Measurements from ENCODE around the gene SLC17A2.
A peak's percentile ranks its signal among the peaks of the same experiment; 100 is the strongest.

The SLC17A2 gene

DNA sequence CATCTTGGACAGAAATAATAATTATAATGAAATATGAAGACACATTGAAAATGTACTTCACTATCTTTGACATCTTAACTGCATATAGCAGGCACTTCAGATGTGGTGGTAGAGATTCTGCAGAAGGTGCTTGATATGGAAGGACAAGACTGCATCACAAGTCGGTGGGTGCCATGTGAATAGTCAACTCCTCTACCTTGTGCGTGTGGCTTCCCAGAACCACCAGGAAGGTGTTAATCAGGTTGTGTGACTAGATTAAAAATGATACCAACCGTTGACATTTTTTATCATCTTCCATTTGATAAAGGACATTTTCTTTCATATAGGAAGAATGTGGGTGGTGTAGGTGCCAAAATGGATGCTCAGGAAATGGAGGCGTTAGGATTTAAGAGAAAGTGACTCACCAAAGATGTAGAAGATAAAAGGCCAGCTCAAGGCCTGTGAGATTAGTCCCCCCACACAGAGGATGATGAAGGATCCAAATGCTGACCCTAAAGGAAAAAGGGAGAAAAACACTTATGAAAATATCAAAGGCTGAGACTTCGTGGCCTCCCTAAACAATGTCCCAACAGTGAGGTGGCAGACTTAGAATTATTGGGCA is 12.3 kb downstream of the SLC17A2 start:
- peak; percentile 61 for DNase-seq

DNA sequence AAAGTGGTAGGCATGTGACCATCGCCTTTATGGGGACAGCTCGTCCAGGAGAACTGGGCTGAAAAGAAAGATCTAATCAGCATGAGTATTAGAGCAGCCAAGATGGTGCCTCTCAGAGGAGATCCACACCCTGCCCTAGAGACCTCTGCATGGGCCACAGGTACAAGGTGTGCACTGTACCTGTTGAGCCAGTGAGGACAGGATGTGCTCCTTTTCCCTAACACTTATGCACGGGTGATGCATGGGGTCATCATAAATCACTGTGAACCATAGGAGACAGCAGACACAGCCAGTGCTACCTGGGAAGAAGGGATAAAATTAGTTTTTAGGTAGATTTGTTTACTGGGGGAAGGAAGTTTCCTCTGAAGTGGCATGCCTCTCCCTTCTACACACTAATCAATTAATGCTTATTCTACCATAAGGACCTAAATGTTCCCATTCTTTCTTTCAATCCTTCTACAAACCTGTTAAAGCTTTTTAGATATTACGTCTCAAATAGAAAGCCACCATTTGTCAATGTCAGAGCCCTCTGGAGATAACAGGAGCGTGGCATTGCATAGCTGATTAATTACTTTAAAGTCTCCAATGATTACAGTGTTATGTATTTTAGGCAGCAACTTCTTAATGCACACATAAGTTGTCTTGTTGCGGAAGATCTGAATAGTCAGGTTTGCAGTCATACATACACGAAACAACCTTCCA is 13.6 kb downstream of the SLC17A2 start:
- no peak for DNase-seq

DNA sequence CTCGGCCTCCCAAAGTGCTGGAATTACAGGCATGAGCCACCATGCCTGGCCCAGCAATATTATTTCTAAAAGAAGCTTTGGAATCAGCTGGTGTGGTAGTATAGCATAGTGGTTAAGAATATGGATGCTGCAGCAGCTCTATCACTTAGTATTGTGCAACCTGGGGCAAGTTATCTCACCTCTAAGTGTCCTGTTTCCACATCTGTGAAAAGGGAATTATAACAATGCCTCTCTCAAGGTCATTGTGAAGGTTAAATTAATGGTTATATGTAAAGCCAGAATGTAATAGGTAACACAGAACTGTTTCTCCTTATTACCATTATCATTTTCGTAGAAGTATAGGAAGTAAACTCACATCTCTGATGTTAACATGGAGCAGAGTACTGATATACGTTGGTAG is 14.2 kb downstream of the SLC17A2 start:
- no peak for DNase-seq

DNA sequence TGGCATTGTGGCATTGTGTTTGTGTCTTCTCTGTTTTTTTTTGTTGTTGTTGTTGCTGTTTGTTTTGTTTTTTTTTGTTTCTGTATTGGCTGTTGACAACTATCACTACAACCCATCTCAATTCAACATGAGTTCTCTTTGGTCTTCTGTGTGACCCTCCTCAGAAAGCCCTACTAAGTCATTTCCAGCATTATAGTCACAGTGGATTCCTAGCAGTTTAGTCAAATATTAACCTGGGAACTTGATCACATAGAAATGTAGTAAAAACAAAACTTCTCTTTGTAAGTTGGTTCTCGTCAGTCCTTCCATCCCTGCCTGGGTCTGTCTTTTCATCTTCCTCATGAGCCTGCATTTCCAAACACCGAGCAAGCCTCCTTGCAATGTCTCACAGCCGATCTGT is 16.8 kb downstream of the SLC17A2 start:
- DNase-seq, result peak; percentile 40

DNA sequence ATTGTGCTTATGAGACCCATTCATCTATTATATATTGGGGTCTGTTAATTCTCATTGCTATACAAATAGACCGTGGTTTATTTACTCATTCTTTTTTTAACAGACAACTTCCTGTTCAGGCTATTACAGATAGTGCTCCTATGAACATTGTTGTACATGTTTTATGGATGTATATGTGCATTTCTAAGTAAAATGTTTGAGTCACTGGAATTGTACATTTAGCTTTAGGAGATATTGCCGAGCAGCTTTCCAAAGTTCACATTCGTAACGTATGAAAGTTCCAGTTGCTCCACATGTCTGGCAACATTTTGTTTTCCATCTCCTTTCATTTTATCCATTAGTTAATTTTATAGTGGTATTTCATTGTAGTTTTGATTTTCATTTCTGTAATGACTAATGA is 19.1 kb downstream of the SLC17A2 start:
- no peak for DNase-seq

DNA sequence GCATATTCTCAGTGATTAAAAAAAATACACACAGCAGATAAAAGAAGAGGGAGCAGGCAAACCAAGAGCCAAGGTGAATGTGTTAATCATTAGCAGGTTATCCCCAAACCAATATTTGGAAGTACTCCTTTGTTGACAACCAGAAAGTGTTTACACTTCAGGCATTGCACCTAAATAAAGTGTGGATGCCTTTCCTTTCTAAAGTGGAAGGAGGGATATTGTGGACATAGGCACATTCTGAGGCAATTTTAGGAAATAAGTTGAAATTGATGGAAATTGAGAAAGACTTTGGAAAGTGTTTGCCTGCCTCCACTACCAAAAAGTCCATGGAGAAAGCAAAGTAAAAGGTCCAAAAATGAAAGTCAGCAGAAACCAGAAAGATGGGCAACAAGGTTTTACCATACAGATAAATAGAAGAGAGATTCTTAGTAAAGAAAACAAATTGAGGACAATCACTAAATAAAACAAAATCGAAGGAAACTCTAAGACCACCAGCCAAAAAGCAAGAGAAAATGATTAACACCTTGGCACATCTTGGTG is 22.9 kb downstream of the SLC17A2 start:
- DNase-seq, result no peak

DNA sequence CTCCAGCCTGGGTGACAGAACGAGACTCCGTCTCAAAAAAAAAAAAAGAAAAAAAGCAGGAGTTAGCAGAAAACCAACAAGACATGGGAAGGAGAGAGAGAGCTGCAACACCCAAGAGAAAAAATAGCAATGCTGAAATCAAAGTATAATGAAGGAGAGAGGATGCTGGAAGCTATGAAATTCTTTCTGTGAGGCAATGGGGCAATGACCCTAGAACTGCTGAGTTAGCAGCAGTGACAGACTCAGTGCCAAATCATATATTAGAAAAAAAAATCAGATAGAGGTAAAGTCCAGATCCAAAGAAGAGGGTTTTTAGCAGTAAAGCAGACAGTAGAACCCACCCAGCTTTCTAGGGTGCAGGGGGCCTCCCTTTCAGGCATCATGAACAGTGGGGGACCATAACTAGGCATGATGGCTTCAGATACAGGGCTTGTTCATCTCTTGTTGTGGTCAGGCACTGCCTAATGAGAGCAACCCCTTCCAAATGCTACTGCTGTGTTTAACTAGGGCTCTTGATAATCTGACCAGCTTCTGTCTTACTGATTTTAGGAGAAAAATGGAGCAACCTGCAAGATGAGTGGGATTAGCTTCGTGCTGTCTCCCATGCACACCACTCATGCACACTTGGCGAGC is 26.9 kb downstream of the SLC17A2 start:
- DNase-seq, result no peak

DNA sequence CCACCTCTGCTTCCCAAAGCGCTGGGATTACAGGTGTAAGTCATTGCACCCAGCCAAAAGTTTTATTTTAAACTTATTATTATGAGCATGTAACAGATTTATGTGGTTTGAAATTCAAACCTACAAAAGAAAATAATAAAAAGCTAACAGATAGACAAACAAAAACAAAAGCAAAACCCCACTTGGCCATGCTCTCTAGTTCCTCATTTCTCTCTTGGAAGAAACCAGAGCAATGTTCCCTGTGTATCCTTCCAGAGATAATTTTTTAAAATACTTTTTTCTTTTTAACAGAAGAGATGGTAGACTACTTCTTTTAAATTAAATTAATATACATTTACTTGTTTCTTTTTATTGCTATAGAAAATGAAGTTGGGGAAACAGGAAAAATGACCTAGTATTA is 28.4 kb downstream of the SLC17A2 start:
- DNase-seq, result no peak

DNA sequence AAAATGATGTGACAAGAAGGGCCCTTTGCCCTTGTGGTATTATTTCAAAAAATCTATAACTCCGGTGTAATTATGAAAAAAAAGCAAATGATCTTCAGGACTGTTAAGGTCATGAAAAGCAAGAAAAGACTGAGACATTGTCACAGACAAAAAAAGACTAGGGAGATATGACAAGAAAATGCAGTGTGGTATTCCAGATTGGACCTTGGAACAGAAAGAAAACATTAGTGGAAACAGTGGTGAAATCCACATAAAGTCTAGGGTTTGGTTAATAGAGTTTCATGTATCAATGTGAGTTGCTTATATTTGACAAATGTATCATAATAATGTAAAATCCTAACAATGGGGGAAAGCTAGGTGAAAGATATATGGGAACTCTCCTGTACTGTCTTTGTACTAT is 29.6 kb downstream of the SLC17A2 start:
- DNase-seq, result no peak

DNA sequence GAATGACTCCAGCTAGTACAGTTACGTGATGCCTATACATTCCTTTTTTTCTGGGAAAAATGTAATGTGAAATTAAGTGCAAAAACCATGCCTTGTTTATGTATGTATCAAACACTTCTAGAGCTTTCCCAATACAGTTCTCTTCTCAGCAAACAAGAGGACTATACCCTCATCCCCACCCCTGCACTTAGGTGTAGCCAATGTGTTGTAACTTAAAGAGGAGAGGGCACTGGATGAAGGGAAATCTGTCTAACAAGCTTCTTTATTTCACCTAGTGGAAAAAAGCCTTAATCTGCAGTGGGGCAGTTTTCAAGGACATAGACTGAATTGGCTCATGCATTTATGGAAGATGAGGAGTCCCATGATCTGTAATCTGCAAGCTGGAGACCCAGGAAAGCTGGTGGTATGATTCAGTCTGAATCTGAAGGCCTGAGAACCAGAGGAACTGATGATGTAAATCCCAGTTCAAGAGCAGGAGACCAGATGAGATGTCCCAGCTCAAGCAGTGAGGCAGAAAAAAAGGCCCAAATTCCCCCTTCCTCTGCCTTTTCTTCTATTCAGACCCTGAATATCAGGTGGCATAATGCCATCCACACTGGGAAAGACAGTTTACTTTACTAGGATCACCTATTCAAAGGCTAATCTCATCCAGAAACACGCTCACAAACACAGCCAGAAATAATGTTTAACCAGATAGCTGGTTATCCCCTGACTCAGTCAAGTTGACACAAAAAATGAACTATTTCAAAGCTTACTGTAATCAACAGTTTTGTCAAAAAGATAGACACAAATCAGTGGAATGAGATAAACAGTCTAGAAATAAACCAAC is 30.7 kb downstream of the SLC17A2 start:
- no peak for DNase-seq

DNA sequence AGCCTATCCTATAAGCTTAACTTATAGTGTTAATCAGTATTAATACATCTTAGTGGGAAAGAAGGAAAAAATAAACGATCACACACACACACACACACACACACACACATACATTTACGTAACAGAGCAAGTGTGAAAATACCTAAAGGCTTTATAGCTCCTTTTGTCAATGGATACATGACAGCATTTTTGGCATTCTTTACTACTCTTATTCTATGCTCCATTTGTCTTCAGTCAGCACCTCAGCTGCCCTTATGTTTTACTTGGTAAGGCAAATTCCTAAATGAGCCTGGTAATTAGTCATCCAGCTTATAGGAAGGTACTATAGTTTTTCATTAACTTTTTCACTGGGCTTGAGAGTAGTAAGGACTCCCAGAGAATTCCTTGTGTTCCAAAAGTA is 31.4 kb downstream of the SLC17A2 start:
- no peak for DNase-seq

DNA sequence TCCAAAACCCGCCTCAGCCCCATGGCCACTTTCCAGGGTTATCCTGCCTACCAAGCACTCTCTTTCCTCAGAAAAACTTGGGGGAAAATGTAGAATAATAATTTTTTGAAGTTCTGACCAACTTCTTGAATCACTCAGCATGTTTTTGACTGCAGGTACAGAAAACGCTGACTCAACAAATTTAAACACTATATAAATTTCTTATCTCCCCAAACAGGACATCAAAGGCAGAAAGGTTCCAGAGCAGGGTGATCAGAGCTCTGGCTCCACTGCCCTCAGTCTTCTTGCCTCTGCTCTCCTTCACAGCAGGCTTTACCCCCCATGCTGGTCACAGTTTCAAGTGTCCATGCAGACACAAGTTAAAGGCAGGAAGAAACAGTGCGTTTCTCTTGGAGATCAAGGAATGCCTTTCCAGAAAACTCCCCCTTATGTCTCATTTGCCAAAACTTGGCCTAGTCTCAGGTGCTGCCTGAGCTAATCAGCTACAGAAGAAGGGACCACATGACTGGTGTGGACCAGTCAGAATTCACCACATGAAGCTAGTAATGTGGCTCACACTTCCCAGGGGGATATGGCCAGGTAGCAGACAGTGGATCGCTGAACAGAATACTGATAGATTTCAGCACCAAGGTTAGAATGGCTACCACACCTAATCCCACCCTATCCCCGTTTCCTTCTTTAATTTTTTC is 32.1 kb downstream of the SLC17A2 start:
- DNase-seq, result no peak

DNA sequence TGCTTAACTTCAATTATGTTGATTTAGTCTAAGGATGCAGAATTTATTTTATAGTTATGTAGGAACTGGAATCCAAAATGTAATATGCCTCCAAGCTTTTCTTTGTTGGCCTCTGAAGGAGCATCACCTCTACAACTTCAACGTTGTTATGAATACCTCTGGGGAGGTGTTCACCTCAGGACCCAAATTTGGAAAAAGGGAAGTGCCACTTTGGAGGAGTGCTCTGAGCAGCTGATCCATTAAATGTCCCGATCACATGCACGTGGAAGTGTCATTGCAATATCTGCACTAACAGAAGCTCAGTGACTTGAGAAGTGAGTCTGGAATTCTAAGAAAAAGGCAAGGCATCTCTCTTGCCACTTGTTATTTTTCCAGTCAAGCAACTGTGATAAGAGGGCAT is 34.2 kb downstream of the SLC17A2 start:
- DNase-seq, result no peak

DNA sequence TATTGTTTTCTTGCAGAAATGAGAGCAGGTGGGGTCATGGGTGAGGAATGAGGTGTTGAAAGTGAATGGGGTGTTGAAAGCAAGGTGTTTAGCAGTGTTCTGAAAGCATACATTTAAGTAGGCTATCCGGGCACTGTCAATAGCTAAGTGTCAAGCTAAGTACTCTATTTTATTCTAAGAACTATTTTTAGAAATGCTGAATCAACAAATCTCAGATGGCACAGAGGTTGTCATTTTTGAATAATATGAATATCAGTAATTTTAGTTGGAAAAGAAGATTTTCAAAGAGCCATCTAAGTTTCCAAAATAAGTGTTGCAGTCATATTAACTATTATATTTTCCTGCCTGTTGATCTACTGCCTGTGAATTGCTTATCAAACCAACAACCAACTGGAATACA is 34.7 kb downstream of the SLC17A2 start:
- DNase-seq, result no peak

DNA sequence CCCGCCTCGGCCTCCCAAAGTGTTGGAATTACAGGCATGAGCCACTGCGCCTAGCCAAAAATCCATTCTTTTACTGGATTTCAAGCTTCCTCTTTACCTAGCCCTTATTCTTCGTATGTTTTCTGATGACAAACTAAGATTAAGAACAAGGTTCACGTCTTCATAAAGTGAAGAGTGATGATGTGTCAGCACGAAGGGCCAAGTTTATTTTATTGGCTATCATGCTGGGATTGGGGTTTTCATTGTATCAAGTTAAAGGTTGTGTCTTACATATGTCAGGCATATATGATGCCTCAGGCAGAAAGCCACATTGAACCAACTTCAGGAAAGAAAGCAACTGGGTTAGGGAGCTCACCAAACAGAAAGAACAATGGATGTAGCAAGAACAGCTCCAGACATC is 36.7 kb downstream of the SLC17A2 start:
- no peak for DNase-seq

DNA sequence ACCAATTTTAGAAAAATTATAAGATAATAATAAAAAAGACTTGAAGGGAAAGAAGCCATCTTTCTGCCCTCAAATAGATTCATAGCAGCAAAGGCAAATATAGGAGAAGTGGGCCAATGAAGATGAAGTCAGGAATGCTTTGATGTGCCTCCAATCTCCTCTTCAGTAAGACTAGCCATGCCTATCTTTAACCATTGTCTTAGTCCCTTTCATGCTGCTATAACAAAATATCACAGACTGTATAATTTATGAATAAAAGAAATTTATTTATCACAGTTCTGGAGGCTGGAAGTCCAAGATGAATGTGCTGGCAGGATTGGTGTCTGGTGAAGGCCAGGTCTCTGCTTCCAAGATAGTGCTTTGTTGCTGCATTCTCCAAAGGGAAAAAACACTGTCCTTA is 37.6 kb downstream of the SLC17A2 start:
- DNase-seq, result no peak

DNA sequence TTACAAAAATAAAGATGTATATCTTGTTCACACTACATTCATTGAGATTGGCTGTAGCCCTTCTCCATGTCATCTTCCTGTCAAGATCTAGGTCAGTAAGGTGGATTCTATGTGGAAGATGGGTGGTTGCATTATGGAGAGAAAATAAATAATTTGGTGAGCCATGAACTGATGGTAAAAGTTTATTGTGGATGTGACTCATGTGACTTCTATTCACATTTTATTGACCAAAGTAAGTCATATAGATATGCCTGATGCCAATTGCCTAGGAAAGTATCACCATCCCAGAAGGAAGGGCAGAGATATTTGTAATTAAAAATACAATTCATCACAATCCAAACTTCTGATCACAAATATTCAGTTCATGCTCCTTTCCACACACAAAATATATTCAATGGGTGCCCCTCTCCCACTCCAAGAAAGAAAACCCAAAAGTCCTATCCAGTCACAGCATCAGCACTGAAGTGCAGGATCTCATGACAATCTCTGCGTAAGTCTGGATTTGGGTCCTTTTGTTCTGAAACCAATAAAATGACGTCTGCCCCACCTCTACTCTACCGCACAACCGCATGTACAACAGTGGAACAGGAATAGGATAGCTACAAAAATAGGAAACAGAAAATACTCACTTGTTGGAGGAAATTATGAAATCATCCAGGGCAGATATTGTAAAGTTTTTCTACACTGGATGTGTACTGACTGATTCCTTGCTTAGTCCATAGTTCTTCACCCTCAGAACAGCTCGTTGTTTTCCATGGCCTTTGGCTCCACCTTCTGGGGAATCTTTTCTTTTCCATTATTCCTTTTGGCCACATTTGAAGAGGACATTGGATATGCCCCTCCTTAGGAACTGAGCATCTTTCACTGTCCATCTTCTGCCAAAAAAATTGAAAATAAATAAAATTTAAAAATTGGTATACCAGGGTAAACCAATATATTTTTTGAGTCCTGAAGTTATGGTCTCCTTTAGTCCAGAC is 40.3 kb downstream of the SLC17A2 start:
- no peak for DNase-seq

DNA sequence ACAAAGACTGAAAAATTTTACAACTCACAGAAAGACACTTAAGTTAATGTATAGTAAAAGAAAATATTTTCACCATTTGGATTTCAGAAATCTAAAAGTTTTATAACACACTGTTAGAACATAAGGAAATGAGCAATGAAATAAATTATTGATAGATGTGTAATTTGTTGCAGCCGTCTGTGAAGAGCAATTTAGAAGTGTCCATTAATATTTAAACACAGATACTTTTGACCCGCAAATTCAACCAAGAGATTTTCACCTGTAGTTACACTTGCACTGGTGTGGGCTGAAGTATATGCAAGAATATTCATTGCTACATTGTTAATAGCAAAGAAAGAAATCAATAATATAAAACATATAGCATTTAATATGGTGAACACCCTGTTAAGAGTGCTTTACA is 41.9 kb downstream of the SLC17A2 start:
- DNase-seq, result no peak

DNA sequence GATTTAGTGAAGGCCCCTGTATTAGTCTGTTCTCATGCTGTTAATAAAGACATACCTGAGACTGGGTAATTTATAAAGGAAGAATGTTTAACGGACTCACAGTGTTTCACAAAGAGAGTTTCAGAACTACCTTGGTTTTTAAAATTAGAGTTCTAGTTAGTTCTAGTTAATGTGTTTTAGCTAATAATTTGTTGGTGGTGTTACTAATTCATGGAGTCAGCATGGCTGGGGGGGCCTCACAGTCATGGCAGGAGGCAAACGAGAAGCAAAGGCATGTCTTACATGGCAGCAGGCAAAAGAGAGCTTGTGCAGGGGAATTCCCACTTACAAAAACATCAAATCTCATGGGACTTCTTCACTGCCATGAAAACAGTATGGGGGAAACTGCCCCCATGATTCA is 44.4 kb downstream of the SLC17A2 start:
- no peak for DNase-seq

DNA sequence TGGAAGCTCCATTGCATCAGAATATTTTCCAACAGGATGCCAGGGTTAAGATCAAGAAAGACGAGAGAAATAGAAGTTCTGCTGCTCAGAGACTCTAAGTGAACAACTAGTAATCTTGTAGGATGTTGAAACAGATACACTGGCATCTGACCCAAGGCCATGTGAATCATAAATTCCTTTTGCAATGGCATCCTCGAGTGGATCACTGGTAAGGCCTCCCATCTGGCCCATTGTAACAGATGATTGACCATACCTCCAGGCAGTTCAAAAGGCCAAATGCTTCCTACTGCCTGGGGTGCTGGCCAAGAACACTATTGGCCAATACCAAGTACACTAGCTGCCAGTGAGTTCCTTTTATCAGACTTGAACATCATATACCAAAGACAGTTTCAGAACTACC is 46.5 kb downstream of the SLC17A2 start:
- DNase-seq, result no peak

DNA sequence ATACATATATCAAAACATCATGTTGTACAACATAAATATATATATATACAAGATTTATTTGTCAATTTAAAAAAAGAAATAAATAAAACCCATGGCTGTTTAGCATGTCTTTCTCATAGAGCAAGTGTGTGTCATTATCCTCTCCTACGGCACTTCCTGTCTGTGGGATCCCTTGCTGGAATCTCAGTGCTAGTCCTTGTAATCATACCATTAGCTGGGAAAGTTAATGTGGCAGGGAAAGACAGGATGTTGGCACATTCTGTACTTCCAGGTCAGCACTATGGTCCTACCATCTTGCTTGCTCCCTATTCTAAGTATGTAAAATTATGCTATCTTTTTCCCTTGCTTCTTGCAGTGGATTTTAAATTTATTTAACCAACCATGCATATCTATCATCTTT is 47.0 kb downstream of the SLC17A2 start:
- DNase-seq, result no peak

All from stimulated activated CD4-positive, alpha-beta T cell treated with anti-CD3 and anti-CD28 coated beads, Interleukin-1b, Interleukin-23, amount 100 ng/mL, for 48 hours (primary cell).